CD14-positive monocyte (primary cell): Measurements from ENCODE around the gene CERK. TPM values are rescaled to one million over a fixed set of nuclear protein-coding genes. Genes with fewer than 3 reads are reported as not detected.

ENCODE experiments used
- DNase-seq, 3 donors: peaks; one replicate each; pipeline ENCODE4 v3.0.0-alpha.2; 2011 to 2022
- H2AFZ ChIP-seq: 2 replicates; pipeline ENCODE4 v1.6.0; 2012; ENCODE audit warnings: mild to moderate bottlenecking, low read depth, low read length, inconsistent platforms; ENCODE audit not compliant: insufficient read depth, poor library complexity, severe bottlenecking
- H3K27ac ChIP-seq, 2 donors: 1 replicate in 1 of 2; 2 replicates in 1 of 2; pipeline ENCODE4 v1.5.1; 2012 to 2013; ENCODE audit warnings: low read length in 2 of 2, control low read depth in 1 of 2, inconsistent platforms in 1 of 2, low read depth in 1 of 2, mild to moderate bottlenecking in 1 of 2
- H3K27me3 ChIP-seq, 2 donors: one replicate each; pipeline versions ENCODE4 v1.6.0 to v1.6.1; 2011 to 2013; ENCODE audit warnings: low read length in 2 of 2; ENCODE audit not compliant: control insufficient read depth in 2 of 2, insufficient read depth in 2 of 2
- H3K36me3 ChIP-seq, 2 donors: replicated peaks in 1 of 2; 1 replicate in 1 of 2; 2 replicates in 1 of 2; pipeline versions ENCODE4 v1.5.1 to v1.6.1; 2012 to 2013; ENCODE audit warnings: low read length in 2 of 2, control low read depth in 1 of 2, inconsistent platforms in 1 of 2, mild to moderate bottlenecking in 1 of 2; ENCODE audit not compliant: insufficient read depth in 2 of 2, control insufficient read depth in 1 of 2
- H3K4me1 ChIP-seq, 2 donors: 1 replicate in 1 of 2; 2 replicates in 1 of 2; pipeline versions ENCODE4 v1.5.1 to v1.6.1; 2012 to 2013; ENCODE audit warnings: low read length in 2 of 2, control low read depth in 1 of 2, inconsistent platforms in 1 of 2, mild to moderate bottlenecking in 1 of 2, moderate library complexity in 1 of 2; ENCODE audit not compliant: insufficient read depth in 2 of 2, control insufficient read depth in 1 of 2
- H3K4me2 ChIP-seq: replicated peaks from 2 replicates; pipeline ENCODE3; 2012; ENCODE audit warnings: low read length, moderate library complexity, mild to moderate bottlenecking; ENCODE audit not compliant: poor library complexity, severe bottlenecking; ENCODE audit errors: extremely low read depth
- H3K4me3 ChIP-seq, 3 experiments: fragments of 200-600 bp in 1 of 3; sonication (generic) in 1 of 3; replicated peaks in 1 of 3; 1 replicate in 2 of 3; 2 replicates in 1 of 3; pipeline ENCODE4 v1.5.1; 2011 to 2013; ENCODE audit warnings: low read length in 3 of 3, mild to moderate bottlenecking in 3 of 3, control low read depth in 2 of 3, low read depth in 2 of 3, inconsistent platforms in 1 of 3, moderate library complexity in 1 of 3
- H3K79me2 ChIP-seq: 2 replicates; pipeline ENCODE4 v1.6.0; 2012; ENCODE audit warnings: mild to moderate bottlenecking, control low read depth, inconsistent platforms, low read length, moderate library complexity; ENCODE audit not compliant: insufficient read depth
- H3K9ac ChIP-seq: 2 replicates; pipeline ENCODE4 v1.6.0; 2017; ENCODE audit warnings: low read length, mild to moderate bottlenecking; ENCODE audit not compliant: insufficient read depth, poor library complexity, severe bottlenecking
- H3K9me3 ChIP-seq, 2 donors: replicated peaks in 1 of 2; 1 replicate in 1 of 2; 2 replicates in 1 of 2; pipeline versions ENCODE4 v1.5.1 to v1.6.1; 2012 to 2013; ENCODE audit warnings: low read length in 2 of 2, control low read depth in 1 of 2; ENCODE audit not compliant: control insufficient read depth in 1 of 2, insufficient read depth in 1 of 2
- H4K20me1 ChIP-seq: 2 replicates; pipeline ENCODE4 v1.6.0; 2012; ENCODE audit warnings: mild to moderate bottlenecking, low read length, control low read depth, moderate library complexity; ENCODE audit not compliant: insufficient read depth
- H3K27ac Mint-ChIP-seq, 7 donors: one replicate each; pipeline ENCODE4 v1.8.0; 2020; ENCODE audit warnings: mild to moderate bottlenecking in 7 of 7, mixed read lengths in 7 of 7, moderate library complexity in 6 of 7, inconsistent platforms in 2 of 7
- H3K27me3 Mint-ChIP-seq, 3 donors: one replicate each; pipeline ENCODE4 v1.8.0; 2021 to 2022; ENCODE audit warnings: low read depth in 3 of 3, mild to moderate bottlenecking in 3 of 3, mixed read lengths in 3 of 3, moderate library complexity in 3 of 3, inconsistent platforms in 1 of 3
- H3K36me3 Mint-ChIP-seq, 2 donors: one replicate each; pipeline ENCODE4 v1.8.0; 2020; ENCODE audit warnings: mixed read lengths in 2 of 2, inconsistent platforms in 1 of 2, mild to moderate bottlenecking in 1 of 2
- H3K4me1 Mint-ChIP-seq: one replicate; pipeline ENCODE4 v1.8.0; 2020; ENCODE audit warnings: mild to moderate bottlenecking, mixed read lengths
- H3K4me3 Mint-ChIP-seq, 2 donors: one replicate each; pipeline ENCODE4 v1.8.0; 2020; ENCODE audit warnings: mild to moderate bottlenecking in 2 of 2, mixed read lengths in 2 of 2, moderate library complexity in 1 of 2
- H3K9me3 Mint-ChIP-seq, 7 donors: one replicate each; pipeline ENCODE4 v1.8.0; 2020 to 2022; ENCODE audit warnings: mixed read lengths in 7 of 7, mild to moderate bottlenecking in 6 of 7, moderate library complexity in 6 of 7, inconsistent platforms in 2 of 7
- CTCF ChIP-seq: fragments of 200-600 bp; IDR thresholded peaks from one replicate; pipeline ENCODE4 v1.8.0; 2022; ENCODE audit warnings: antibody characterized with exemption, mild to moderate bottlenecking
- WGBS: methylation state at CpG from one replicate; pipeline ENCODE4 v1.1.5; 2013; ENCODE audit warnings: missing lambda C conversion rate; ENCODE audit not compliant: insufficient coverage; 5-methylcytosine and 5-hydroxymethylcytosine counted together
- intact Hi-C, 2 donors: fragments of 100-400 bp; cut with micrococcal nuclease; formaldehyde crosslinking; loops; one replicate each; pipeline versions ENCODE4 v1.15.0 to v1.15.1; 2023
- polyA plus RNA-seq, 3 donors: library from polyadenylated mRNA; depleted of rRNA in 1 of 3; unstranded in 2 of 3; stranded (reverse) in 1 of 3; fragments of 300-500 nt in 2 of 3; fragments of >200 nt in 1 of 3; fragmentation: Illumina TruSeq in 2 of 3; gene quantifications; 1 replicate in 2 of 3; 2 replicates in 1 of 3; pipeline ENCODE4 v1.2.3, GENCODE V29; 2012 to 2021

The CERK gene
- polyA plus RNA-seq, 3 donors: 22.4 to 40.2 (median 24.5) TPM

- Histone ChIP-seq H3K9ac (no peak overlapping the region), H3K4me1 (peaks cover 55 to 56% of the 10 kb centered on the region in 2 donors), H4K20me1 (peaks cover 49% of the 10 kb centered on the region), H3K9me3 (no peaks in the 10 kb centered on the region), H3K4me3 (peak overlapping the region in 1 of 3 experiments; percentile 19), H2AFZ (no peak overlapping the region), H3K27me3 (no peaks in the 10 kb centered on the region), H3K79me2 (peaks cover 89% of the 10 kb centered on the region), H3K4me2 (peak overlapping the region; percentile 31), H3K36me3 (peaks cover 4 to 11% of the 10 kb centered on the region in 2 donors), H3K27ac (peak overlapping the region; percentile 46 to 59)
- H3K4me3 Mint-ChIP-seq: peak overlapping the region; percentile 64 to 68
- H3K4me1 Mint-ChIP-seq: peaks cover 59% of the 10 kb centered on the region
- intact Hi-C loops: loop anchor here in 1 of 2 donors (2.0 kb wide), 1 partner anchor 13 kb away; no protein-coding TSS in a partner anchor
- DNase-seq: peak; percentile 76 to 82 (median 81)
- TF ChIP-seq CTCF: no peak
- 16% methylated on average over 10 of the region's 11 CpGs for WGBS
- peaks cover 41 to 50% of the 10 kb centered on the region in 2 donors for H3K36me3 Mint-ChIP-seq
- peaks cover 0 to 3% (median 0%) of the 10 kb centered on the region in 7 donors for H3K9me3 Mint-ChIP-seq
- peak overlapping the region; percentile 68 to 98 (median 94) for H3K27ac Mint-ChIP-seq
- peaks cover 0 to 2% (median 1%) of the 10 kb centered on the region in 3 donors for H3K27me3 Mint-ChIP-seq
Observed at GRCh38 chr22:46777609-46777970, 39.5 kb upstream of the CERK start.

DNA sequence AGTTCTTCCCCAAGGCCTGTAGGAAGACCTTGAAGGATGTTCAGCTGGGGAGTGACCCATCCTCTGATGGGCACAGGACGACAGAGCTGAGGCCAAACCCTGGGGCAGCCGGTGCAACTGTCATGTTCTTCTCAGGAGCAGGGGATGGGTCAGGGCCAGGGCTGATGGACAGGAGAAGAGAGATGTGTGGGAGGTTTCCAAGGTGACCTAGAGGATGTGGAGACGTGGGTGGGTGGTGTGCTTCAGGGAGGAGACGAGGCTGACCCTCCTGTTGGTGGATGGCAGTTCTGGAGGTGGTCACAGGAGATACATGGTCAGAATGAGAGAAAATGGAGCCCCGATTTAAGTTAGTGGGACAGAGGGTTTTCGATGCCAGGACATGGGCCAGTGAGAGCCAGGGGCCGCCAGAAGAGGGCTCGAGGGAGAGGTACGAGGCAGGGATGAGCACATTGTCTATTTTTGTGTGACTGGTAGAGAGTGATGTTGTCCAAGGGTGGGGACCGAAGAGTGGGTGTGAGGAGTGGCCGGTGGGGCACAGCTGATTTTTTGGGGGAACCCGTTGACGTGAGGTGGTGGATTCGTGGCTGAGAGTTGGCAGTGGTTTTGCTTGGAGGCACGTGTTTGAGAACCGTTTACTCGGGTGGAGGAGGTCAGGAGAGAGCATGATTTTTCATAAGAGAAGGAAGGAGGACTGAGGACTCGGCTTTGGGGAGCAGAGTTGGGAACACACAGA is 39.0 kb upstream of the CERK start:
- Histone ChIP-seq H3K36me3 (peaks cover 4 to 11% of the 10 kb centered on the region in 2 donors), H3K9me3 (no peaks in the 10 kb centered on the region), H3K27me3 (no peaks in the 10 kb centered on the region), H3K9ac (no peak overlapping the region), H3K4me1 (peaks cover 56 to 58% of the 10 kb centered on the region in 2 donors), H3K4me2 (peak overlapping the region; percentile 31), H3K4me3 (peak overlapping the region in 1 of 3 experiments; percentile 19), H3K79me2 (peaks cover 84% of the 10 kb centered on the region), H3K27ac (peak overlapping the region; percentile 46 to 59), H4K20me1 (peaks cover 44% of the 10 kb centered on the region), H2AFZ (no peak overlapping the region)
- Mint-ChIP-seq H3K9me3 (peaks cover 0 to 3% (median 0%) of the 10 kb centered on the region in 7 donors), H3K27me3 (peaks cover 0 to 3% (median 1%) of the 10 kb centered on the region in 3 donors), H3K4me3 (peak overlapping the region; percentile 64 to 68), H3K27ac (peak overlapping the region; percentile 68 to 98 (median 94)), H3K36me3 (peaks cover 41 to 52% of the 10 kb centered on the region in 2 donors), H3K4me1 (peaks cover 57% of the 10 kb centered on the region)
- no peak for TF ChIP-seq CTCF
- 44% methylated on average over 17 of the region's 18 CpGs for WGBS
- intact Hi-C loops: loop anchor here in 1 of 2 donors (2.0 kb wide), 1 partner anchor 14 kb away; no protein-coding TSS in a partner anchor
- DNase-seq: no peak
